Loucy (cell line): ENCODE results near the gene XPNPEP2.

Experiments
- H2AFZ ChIP-seq: fragments of 200-600 bp; sonication (generic); 2 replicates; pipeline ENCODE4 v1.6.0; 2016; ENCODE audit warnings: antibody characterized with exemption, mild to moderate bottlenecking, low read length, moderate library complexity
- H3F3A ChIP-seq: fragments of 200-600 bp; 2 replicates; pipeline ENCODE4 v1.6.0; 2016; ENCODE audit warnings: antibody characterized with exemption, low read depth, mild to moderate bottlenecking
- H3K27me3 ChIP-seq: fragments of 200-600 bp; sonication (generic); 2 replicates; pipeline ENCODE4 v1.6.1; 2014; ENCODE audit warnings: low read length, mild to moderate bottlenecking; ENCODE audit not compliant: insufficient read depth, poor library complexity, severe bottlenecking
- H3K36me3 ChIP-seq: fragments of 200-600 bp; sonication (generic); 2 replicates; pipeline ENCODE4 v1.6.1; 2016; ENCODE audit warnings: low read length; ENCODE audit not compliant: insufficient read depth
- H3K4me1 ChIP-seq: fragments of 200-600 bp; sonication (generic); 2 replicates; pipeline ENCODE4 v1.5.1; 2014; ENCODE audit warnings: low read length, mild to moderate bottlenecking; ENCODE audit not compliant: insufficient read depth, poor library complexity, severe bottlenecking
- H3K4me2 ChIP-seq: fragments of 200-600 bp; sonication (generic); 2 replicates; pipeline ENCODE4 v1.6.0; 2014; ENCODE audit warnings: antibody characterized with exemption, low read length, low read depth, mild to moderate bottlenecking; ENCODE audit not compliant: poor library complexity, severe bottlenecking
- H3K4me3 ChIP-seq: fragments of 200-600 bp; sonication (generic); 2 replicates; pipeline ENCODE4 v1.5.1; 2014; ENCODE audit warnings: low read length, mild to moderate bottlenecking, mixed read lengths; ENCODE audit not compliant: poor library complexity, severe bottlenecking
- H3K79me2 ChIP-seq: fragments of 200-600 bp; sonication (generic); 2 replicates; pipeline ENCODE4 v1.6.1; 2014; ENCODE audit warnings: low read length; ENCODE audit not compliant: insufficient read depth
- H3K9ac ChIP-seq: fragments of 200-600 bp; sonication (generic); 2 replicates; pipeline ENCODE4 v1.6.0; 2014; ENCODE audit warnings: mild to moderate bottlenecking, low read depth, low read length, moderate library complexity; ENCODE audit not compliant: poor library complexity, severe bottlenecking
- H3K9me2 ChIP-seq: fragments of 200-600 bp; sonication (generic); replicated peaks from 2 replicates; pipeline ENCODE4 v1.6.1; 2016; ENCODE audit warnings: low read depth, low read length, mixed read lengths
- H3K9me3 ChIP-seq: fragments of 200-600 bp; sonication (generic); 2 replicates; pipeline ENCODE4 v1.6.1; 2014; ENCODE audit warnings: mild to moderate bottlenecking, antibody characterized with exemption, low read length, low read depth; ENCODE audit not compliant: insufficient read depth
- H4K20me1 ChIP-seq: fragments of 200-600 bp; sonication (generic); 2 replicates; pipeline ENCODE4 v1.6.0; 2014; ENCODE audit warnings: antibody characterized with exemption, low read length, mild to moderate bottlenecking; ENCODE audit not compliant: insufficient read depth, poor library complexity, severe bottlenecking
- EZH2phosphoT487 ChIP-seq: fragments of 200-600 bp; IDR thresholded peaks from 2 replicates; pipeline ENCODE4 v1.6.1; 2018; ENCODE audit warnings: antibody characterized with exemption, mild to moderate bottlenecking, moderate library complexity, borderline replicate concordance
- TF ChIP-seq, protein P1 (sequence below): fragments of 200-600 bp; sonication (generic); conservative IDR thresholded peaks from 2 replicates; pipeline ENCODE4 v1.5.1; 2014; ENCODE audit warnings: mild to moderate bottlenecking, antibody characterized with exemption, low read length

Gene XPNPEP2

DNA sequence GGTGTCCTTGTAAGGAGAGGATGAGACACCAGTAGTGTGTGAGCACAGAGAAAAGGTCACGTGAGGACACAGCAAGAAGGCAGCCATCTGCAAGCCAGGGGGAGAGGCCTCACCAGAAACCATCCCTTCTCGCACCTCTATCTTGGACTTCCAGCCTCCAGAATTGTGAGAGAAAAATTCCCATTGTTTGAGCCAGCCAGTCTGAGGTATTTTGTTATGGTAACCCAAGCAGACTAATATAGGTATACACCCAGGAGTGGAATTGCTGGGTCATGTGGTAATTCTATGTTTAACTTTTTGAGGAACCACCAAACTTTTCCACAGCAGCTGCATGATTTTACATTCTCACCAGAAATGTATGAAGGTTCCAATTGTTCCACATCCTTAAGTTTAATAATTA lies 79.3 kb downstream of the XPNPEP2 start:
- no peaks in the 10 kb centered on the region for H3F3A ChIP-seq
- H3K4me1 ChIP-seq, result no peaks in the 10 kb centered on the region
- no peaks in the 10 kb centered on the region for H3K79me2 ChIP-seq
- H3K36me3 ChIP-seq, result peaks cover 4% of the 10 kb centered on the region; the same call in 1 of the 2 replicates
- H2AFZ ChIP-seq, result no peak overlapping the region
- no peaks in the 10 kb centered on the region for H3K9me3 ChIP-seq
- H4K20me1 ChIP-seq, result no peaks in the 10 kb centered on the region
- no peak for TF ChIP-seq EZH2phosphoT487
- TF ChIP-seq, protein P1, sequence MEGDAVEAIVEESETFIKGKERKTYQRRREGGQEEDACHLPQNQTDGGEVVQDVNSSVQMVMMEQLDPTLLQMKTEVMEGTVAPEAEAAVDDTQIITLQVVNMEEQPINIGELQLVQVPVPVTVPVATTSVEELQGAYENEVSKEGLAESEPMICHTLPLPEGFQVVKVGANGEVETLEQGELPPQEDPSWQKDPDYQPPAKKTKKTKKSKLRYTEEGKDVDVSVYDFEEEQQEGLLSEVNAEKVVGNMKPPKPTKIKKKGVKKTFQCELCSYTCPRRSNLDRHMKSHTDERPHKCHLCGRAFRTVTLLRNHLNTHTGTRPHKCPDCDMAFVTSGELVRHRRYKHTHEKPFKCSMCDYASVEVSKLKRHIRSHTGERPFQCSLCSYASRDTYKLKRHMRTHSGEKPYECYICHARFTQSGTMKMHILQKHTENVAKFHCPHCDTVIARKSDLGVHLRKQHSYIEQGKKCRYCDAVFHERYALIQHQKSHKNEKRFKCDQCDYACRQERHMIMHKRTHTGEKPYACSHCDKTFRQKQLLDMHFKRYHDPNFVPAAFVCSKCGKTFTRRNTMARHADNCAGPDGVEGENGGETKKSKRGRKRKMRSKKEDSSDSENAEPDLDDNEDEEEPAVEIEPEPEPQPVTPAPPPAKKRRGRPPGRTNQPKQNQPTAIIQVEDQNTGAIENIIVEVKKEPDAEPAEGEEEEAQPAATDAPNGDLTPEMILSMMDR, result no peak
- no peak overlapping the region for H3K4me3 ChIP-seq
- H3K27me3 ChIP-seq, result no peaks in the 10 kb centered on the region
- no peaks in the 10 kb centered on the region for H3K9me2 ChIP-seq
- no peak overlapping the region for H3K4me2 ChIP-seq
- no peak overlapping the region for H3K9ac ChIP-seq
